Measurements from ENCODE around the gene ARHGEF1. TPM values are rescaled to one million over a fixed set of nuclear protein-coding genes. Genes with fewer than 3 reads are reported as not detected.

Gene ARHGEF1
- total and polyA plus RNA-seq, 2 donors (not counting 1 experiment from before 2014, with no cell fraction given), result 646 to 886 TPM

DNA sequence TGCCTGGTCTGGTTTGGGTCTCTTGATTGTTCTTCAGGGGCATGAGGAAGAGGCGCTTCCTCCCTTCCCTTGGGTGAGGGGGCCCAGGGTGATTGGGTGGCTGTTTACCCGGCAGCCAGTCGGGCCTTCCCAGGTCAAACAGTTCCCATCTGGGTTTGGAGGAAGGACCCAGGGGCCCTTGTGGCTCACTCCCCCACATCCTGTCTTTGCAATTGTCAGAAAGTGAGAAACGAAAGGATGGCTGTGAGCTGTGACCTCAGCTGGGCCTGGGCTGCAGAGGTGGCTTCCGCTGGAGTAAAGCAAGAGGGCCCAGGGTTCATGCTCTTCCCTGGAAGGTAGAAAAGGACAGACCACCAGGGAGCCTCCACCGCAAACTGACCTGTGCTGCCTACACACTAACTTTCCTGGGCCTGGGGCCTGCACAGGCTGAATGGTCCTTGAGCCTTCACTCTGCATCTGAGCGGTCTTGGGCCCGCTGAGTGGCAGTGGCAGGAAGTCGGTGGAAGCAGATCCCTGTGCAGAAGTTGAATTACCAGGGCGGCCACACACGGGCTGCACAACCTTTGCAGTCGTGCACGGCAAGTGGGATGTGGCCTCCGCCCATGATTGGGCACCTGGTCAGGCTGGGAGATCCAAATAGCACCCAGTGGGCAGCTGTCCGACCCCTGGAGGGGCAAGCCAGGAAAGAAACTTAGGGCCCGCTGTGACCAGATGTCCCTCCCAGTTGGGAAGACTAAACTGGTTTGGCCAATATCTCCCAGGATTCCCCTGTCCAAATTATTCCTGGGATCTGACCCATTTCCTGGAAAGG is 11.2 kb upstream of the ARHGEF1 start:
- H3K79me2 ChIP-seq (ENCODE audit: control insufficient read depth, insufficient read depth, low read length), result peaks cover 47% of the 10 kb centered on the region
- WGBS (ENCODE audit: insufficient coverage), result 7% methylated on average over 15 of the region's 16 CpGs
- no peaks in the 10 kb centered on the region for H3K9me3 Mint-ChIP-seq (ENCODE audit: insufficient read depth)
- peak overlapping the region in 2 of 5 experiments; percentile 12 to 33 for H3K4me3 ChIP-seq (ENCODE audit: control extremely low read depth in 1 of 5, extremely low read depth in 1 of 5, insufficient read depth in 1 of 5, low read depth in 2 of 5, low read length in 4 of 5)
- peak overlapping the region; percentile 52 for H3K4me3 Mint-ChIP-seq
- ChIA-PET POLR2A (interaction anchor here (0.5 to 6.2 kb wide), 7 partner anchors 11 to 73 kb away, joined by 3 to 94 read pairs (median 8); partner anchors contain the start of genes ARHGEF1 and RPS19), CTCF (interaction anchor here (0.6 to 17.0 kb wide), 13 partner anchors 9 to 236 kb away, joined by 3 to 331 read pairs (median 7); partner anchors contain the start of genes RABAC1 and RPS19)
- H3K27ac ChIP-seq (ENCODE audit: low read length in 2 of 2), result peak overlapping the region; percentile 79 to 96
- ATAC-seq (ENCODE audit: low read depth) (peak; percentile 18), DNase-seq (peak; percentile 76)
- peaks cover 68 to 97% of the 10 kb centered on the region in 2 donors for H3K4me1 ChIP-seq (ENCODE audit: control insufficient read depth in 2 of 2, insufficient read depth in 2 of 2, low read length in 2 of 2)
- TF ChIP-seq EZH2 (IDR thresholded peaks at IDR 0.05; ENCODE audit: borderline replicate concordance, insufficient read depth, low read depth, low read length, poor library complexity, severe bottlenecking), result no peak
- TF ChIP-seq CTCF (IDR thresholded peaks at IDR 0.05), result no peak
- H3K4me1 Mint-ChIP-seq, result peaks cover 69% of the 10 kb centered on the region
- H3K9me3 ChIP-seq (ENCODE audit: control extremely low read depth in 1 of 3, control insufficient read depth in 2 of 3, insufficient read depth in 1 of 3, low read length in 2 of 3), result no peaks in the 10 kb centered on the region
- H3K27ac Mint-ChIP-seq, result peak overlapping the region; percentile 90
- H3K27me3 Mint-ChIP-seq, result no peaks in the 10 kb centered on the region
- peaks cover 38% of the 10 kb centered on the region for H4K20me1 ChIP-seq (ENCODE audit: control insufficient read depth, insufficient read depth, low read length, poor library complexity, severe bottlenecking)
- intact Hi-C loops (cut with micrococcal nuclease), result loop anchor here (1.0 to 10.0 kb wide), 3 partner anchors 11 to 607 kb away; partner anchors contain the start of genes HNRNPUL1 and RPS19
- no peaks in the 10 kb centered on the region for H3K27me3 ChIP-seq (replicated peaks in 1 of 4; ENCODE audit: control extremely low read depth in 1 of 4, control insufficient read depth in 3 of 4, insufficient read depth in 4 of 4, low read length in 3 of 4)
- H3K9ac ChIP-seq (ENCODE audit: low read length), result peak overlapping the region; percentile 37
- H3K4me2 ChIP-seq (replicated peaks; ENCODE audit: low read depth, low read length, poor library complexity, severe bottlenecking), result peak overlapping the region; percentile 56
- H3K36me3 ChIP-seq (replicated peaks in 1 of 2; ENCODE audit: control extremely low read depth in 1 of 2, control insufficient read depth in 1 of 2, extremely low read depth in 1 of 2, insufficient read depth in 2 of 2, low read length in 1 of 2), result peaks cover 0 to 46% of the 10 kb centered on the region in 2 experiments
- no peak overlapping the region for H2AFZ ChIP-seq (ENCODE audit: insufficient read depth, low read depth, low read length, poor library complexity, severe bottlenecking)
